D341Med (cell line): ENCODE data around the gene SUSD5.

Experiments used
- DNase-seq: peaks from one replicate; pipeline ENCODE4 v3.0.0; 2012; ENCODE audit warnings: low spot score

SUSD5 gene

GRCh38 chr3:33218446-33219174 lies at the start of gene SUSD5:
Gene SUSD5, minus strand, starts transcription at chr3:33218810. Its CDS starts 13 bp downstream, at chr3:33218797.
- DNase-seq = peak; percentile 85

- no peak for DNase-seq
Observed at GRCh38 chr3:33260104-33260503, 41.5 kb upstream of the SUSD5 start.

DNA sequence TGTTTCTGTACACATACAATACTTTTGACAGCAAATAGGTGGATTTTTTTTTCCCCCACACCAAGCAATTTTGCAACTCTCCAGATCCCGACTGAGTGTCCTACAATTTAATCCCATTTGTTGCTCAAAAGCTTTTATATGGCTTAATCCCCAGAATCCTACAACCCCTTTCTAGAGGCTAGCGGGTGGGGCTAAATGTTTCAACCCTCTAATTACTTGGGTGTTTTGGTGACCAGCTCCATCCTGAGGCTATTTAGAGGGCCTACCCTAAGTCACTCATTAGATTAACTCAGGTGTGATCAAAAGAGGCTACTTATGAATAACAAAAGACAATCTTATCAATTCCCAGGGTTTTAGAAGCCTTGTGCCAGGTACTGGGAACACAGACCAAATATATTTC lies 37.6 kb upstream of the SUSD5 start:
- DNase-seq = peak; percentile 37

- no peak for DNase-seq
Observed at GRCh38 chr3:33250712-33251111, 32.1 kb upstream of the SUSD5 start.

GRCh38 chr3:33246786-33247185 lies 28.2 kb upstream of the SUSD5 start:
- no peak for DNase-seq

- no peak for DNase-seq
Observed at GRCh38 chr3:33240261-33240660, 21.7 kb upstream of the SUSD5 start.

- no peak for DNase-seq
Observed at GRCh38 chr3:33238923-33239322, 20.3 kb upstream of the SUSD5 start.

DNA sequence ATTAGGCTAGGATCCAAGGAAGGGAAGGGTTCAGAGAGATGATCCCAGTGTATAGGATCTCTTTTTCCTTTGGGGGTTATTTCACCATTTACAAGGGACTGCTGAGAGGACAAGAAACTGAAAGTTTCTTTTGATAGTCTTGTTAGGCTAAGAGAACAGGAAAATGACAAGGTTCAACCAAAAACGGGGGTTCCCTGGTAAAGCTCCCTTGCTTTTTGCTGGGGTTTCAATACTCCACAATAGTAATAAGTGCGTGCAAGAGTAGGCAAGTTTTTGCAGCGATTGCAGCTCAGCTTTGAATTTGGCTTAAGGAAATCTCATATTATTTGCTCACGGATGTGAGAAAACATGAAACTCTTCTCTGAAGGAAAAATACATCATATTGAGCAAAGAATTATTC lies 18.8 kb upstream of the SUSD5 start:
- no peak for DNase-seq

DNA sequence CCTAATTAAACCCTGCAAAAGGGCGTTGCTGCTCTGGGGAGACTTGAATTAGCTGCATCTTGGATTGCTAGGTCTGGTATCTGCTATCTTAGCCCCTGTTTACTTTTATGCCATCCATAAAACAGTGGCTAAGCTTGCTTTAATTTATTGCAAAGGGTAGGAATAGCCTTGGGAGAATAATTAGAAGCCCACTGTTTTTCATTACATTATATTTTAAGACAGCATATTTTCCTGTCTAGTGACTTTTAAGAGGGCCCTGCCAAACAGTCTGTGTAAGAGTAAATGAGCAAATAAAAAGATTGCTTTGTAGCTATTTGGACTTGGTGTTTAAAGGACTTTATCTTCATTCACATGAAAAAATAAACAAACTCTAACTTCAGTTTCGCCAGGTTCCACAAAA lies 17.4 kb upstream of the SUSD5 start:
- DNase-seq = no peak

DNA sequence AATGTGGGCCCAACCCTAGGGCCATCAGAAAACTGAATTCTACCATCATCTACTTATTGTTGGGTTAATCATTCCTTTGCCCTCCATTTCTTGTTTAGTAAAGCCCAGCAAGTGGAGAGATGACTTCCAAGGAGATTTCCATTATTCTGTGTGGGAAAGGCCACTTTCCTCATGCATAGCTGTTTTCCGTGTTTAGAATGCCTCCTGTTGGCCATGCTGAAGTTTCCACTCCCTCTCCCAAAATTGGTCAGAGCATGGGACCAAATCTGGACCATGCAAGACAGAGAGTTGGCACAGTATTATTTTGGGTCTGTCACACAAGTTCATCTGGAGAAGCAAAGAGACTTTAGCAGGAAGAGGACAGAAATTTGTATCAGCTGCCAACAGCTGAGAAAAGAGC lies 15.3 kb upstream of the SUSD5 start:
- no peak for DNase-seq

DNA sequence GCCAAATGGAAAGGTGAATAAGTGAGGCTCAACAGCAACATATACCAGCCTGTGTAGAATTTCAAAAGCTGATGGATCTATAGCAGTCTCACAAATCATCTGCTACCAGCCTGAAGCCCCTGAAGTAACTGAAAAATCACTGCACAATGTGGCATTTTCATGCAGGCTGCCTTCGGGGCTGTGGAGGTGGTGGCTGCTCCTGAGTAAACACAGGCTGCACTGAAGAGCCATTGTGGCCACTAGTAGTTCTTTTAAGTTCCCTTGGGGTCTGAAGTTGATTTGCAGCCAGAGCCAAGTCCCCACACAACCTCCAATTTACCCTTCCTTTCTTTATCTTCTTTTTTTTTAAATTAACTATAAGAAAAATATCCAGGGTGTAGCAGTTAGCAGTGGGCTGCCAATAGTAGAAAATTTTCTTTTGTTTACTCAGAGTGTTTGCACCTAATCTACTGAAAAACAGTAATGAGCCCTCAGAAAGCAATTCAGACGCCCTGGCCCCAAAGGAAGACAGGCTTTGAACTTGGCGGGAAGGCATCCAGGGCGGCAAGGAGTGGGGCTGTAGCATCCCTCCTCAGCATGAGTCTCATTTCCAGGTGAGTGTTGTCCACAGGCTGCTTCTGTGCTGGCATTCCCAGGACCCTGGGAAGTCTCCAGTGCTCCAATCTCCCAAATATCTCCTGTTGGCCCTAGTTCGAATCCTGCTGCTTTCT lies 13.3 kb upstream of the SUSD5 start:
- DNase-seq = no peak

DNA sequence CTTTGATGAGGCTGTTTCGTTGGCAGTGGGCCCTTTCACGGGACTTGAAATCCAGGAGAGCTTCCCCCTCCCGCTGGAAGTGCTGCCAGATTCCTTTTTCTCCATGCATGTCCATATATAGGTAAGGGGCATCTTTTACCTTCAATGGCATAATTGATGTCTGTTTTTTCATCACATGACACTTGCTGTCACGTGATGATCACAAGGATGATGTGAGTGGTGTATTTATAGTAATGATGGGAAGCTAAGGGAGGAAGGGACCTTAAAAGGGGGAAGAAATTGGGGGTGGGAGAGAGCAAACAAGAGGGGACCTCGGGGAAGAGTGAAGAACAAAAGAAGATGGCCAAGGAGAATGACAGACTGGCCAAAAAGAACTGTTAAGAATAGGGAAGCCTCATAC lies 11.3 kb upstream of the SUSD5 start:
- no peak for DNase-seq

DNA sequence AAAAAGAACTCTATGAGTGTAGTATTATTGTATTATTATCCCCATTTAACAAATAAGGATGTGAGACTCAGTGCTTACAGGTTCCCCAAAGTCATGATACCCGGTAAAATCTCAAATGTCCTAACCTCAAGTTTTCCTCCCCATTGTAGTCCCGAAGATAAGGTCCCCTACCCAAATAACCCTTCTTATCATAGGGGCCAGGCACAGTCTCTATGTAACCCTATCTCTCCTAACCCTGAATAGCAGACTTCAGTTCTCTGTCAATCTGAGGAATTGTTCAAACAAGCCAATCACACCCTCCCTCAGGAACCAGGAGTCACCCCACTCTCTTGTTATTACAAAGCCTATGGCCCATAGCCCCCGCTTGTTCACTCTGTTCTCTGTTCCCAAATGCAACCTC lies 10.5 kb upstream of the SUSD5 start:
- no peak for DNase-seq

DNA sequence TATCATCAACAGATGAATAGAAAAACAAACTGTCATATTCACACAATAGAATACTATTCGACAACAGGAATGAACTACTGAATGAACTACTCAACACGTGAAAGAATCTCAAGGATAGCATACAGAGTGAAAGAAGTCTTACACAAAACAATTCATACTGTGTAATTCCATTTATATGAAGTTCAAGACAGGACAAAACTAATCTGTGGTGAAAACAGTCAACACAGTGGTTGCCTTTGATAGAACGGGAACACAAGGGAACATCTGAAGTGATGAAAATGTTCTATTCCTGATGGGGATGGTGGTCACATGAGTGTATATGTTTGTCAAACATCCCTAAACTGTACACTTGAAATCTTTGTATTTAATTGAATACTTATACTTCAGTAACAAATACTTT lies 2.6 kb upstream of the SUSD5 start:
- no peak for DNase-seq

DNA sequence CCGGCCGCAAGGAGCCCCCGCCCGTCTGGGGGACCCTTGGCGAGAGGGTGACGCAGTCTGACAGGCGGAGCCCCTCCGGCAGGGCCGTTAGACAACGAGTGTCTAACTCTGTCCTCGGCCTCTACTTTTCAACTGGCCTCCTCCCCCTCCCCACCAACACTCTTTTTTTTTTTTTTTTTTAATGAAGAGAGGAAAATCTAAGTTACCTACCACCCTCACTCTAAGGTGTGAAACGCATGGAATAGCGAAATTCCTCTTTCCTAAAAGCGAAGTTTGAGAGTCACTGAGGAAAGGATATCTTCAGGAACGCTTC lies 521 bp upstream of the SUSD5 start:
- no peak for DNase-seq

DNA sequence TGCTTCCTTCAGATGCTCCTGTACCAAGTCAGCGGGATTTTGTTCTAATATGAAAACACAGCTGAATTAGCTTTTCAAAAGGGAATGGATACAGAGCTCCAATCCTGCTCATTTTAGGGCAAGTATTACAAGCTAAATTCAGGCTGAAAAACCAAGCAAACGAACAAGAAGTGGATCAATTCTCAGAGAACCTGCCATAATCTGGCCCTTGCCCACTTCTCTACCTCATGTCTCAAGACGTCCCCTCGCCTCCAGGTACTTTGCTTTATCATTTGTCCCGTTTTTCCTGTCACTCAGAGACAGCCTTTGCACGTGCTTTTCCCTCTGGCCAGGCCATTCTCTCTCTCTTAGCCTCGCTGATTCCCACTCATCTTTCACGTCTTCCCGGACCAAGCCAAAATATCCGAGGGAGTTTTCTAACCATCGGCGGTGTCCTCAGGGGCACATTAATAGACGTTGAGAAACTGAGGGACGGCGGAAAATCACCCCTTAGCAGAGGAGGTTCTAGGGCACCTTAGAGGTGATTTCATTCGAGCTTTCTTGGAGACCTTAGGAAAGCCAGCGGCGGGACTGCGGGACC lies 654 bp downstream of the SUSD5 start:
- no peak for DNase-seq

DNA sequence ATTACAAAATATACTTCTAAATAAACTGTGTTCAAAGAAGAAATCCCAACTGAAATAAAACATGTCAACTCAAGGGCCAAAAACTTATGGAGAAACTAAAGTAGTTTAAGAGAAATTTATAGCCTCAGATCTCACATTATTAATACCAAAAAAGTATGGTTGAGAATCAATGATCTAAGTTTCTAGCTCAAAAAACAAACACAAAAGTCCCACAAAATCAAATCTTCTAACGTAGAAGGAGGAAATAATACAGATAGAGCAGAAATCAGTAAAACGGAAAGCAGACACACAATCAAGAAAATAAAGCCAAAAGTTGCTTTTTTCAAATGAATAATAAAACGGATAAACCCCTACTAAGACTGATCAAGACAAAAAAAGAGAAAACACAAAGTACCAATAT lies 2.9 kb downstream of the SUSD5 start:
- no peak for DNase-seq

- no peak for DNase-seq
Observed at GRCh38 chr3:33212406-33212805, 6.2 kb downstream of the SUSD5 start.

DNA sequence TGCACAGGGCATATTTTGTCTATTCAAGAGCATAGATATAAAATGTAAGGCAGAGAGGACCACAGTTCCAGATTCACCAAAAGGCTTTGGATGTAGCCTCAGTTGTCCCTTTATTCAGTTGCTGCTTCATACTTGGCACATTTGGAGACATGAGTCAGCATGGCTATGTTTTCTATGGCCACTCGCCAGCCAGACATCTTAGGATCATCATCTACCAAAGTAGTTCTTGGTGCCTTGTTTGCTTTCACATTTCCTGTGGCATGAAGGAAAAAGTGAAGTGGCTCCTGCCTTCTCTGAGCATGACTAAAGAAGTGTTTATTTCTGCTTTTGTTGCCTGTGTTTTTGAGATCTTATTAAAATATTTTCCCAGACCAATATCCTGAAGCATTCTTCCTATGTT lies 7.2 kb downstream of the SUSD5 start:
- no peak for DNase-seq

DNA sequence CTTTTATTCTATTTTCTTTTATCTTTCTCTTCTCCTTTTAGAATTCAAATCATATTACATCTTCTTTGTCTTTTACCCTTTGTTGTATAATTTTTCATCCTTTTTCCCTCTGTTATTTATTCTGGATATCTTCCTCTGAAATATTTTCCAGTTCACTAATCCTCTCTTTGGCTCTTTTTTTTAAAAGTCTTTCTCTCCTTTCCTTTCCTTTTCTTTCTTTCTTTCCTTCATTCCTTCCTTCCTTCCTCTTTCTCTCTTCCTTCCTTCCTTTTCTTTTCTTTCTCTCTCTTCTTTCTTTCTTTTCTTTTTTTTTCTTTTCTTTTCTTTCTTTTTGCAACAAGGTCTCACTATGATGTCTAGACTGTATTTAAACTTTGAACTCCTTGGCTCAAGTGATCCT lies 9.3 kb downstream of the SUSD5 start:
- no peak for DNase-seq

- no peak for DNase-seq
Observed at GRCh38 chr3:33202711-33203457, 15.7 kb downstream of the SUSD5 start.

- no peak for DNase-seq
Observed at GRCh38 chr3:33201195-33201594, 17.4 kb downstream of the SUSD5 start.

GRCh38 chr3:33196538-33196937 lies 22.1 kb downstream of the SUSD5 start:
- DNase-seq = no peak
